Measurements from ENCODE around the gene SFSWAP. TPM values are rescaled to one million over a fixed set of nuclear protein-coding genes. Genes with fewer than 3 reads are reported as not detected.
"Not testable (repeated sequence)": the region's sequence is repeated elsewhere in the genome, so short reads cannot be mapped to it uniquely, and the experiment has no call there.

SFSWAP gene
- total and polyA plus RNA-seq, 2 of the 8 experiments (the other 6 are each of a cell fraction or from before 2014, with no cell fraction given) = 36.5 to 49.5 TPM

DNA sequence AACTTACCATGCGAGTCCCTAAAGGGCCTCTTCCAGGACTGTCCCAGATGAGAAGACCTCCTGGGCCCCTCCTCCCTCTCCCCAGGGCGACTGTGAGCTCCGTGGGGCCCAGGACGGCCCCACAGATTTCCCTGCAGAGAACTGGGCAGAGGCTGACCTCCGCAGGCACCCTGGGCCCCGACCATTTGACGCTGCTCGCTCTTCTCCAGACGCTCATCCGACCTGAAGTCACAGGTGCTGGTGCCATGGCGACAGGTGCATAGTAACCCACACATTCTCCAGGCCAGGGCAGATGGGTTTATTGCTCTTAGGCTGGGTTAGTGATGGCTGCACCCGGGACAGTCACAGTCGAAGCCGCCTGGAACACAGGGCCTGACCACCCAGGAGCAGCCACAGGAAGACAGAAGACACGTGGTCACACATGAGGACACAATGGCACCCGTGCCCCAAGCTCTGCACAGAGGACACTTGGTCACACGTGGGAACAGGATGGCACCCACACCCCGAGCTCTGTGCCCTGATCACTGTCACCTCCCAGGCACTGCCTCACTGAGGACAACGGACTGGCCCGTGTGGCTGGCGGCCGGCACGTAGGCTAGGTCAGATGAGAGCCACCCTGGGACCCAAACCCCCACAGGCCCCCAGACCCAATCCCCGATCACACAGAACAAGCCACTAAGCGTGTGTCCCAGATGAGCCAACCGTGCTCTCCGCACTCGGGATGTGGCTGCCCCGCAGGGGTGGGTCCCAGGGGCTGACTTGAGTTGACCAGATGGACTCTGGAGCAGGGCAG lies 32.3 kb upstream of the SFSWAP start:
- H4K5ac ChIP-seq (ENCODE audit: insufficient read length, low read depth, low read length); H3K18ac ChIP-seq (ENCODE audit: extremely low read depth, low read length); H3K9ac ChIP-seq (replicated peaks in 1 of 4; ENCODE audit: extremely low read depth in 1 of 4, low read depth in 3 of 4, low read length in 3 of 4); H3K4ac ChIP-seq (replicated peaks; ENCODE audit: insufficient read length, low read depth, low read length); H2BK120ac ChIP-seq (replicated peaks; ENCODE audit: low read depth, low read length); H3K79me2 ChIP-seq (ENCODE audit: control insufficient read depth in 1 of 2, insufficient read depth in 2 of 2, low read length in 2 of 2); H4K8ac ChIP-seq (ENCODE audit: extremely low read depth, insufficient read depth, low read length); FAIRE-seq; H2BK5ac ChIP-seq (ENCODE audit: low read depth, low read length); H3K4me2 ChIP-seq (ENCODE audit: insufficient read depth in 1 of 2, low read depth in 2 of 2, low read length in 2 of 2); CTCF ChIA-PET (ENCODE audit: partially characterized antibody); H3K79me1 ChIP-seq (ENCODE audit: low read depth, low read length); H3K23ac ChIP-seq (ENCODE audit: insufficient read length); H3K27ac ChIP-seq (ENCODE audit: low read depth, low read length); H2BK20ac ChIP-seq (ENCODE audit: low read length); H4K91ac ChIP-seq (replicated peaks; ENCODE audit: insufficient read length, low read length); H2AFZ ChIP-seq (ENCODE audit: low read length); H3K23me2 ChIP-seq (ENCODE audit: low read depth, low read length); H3K14ac ChIP-seq (ENCODE audit: insufficient read length); H3K27me3 ChIP-seq (replicated peaks in 1 of 4; ENCODE audit: control insufficient read depth in 3 of 4, extremely low read depth in 1 of 4, insufficient read depth in 3 of 4, low read length in 3 of 4); H3K9me3 ChIP-seq (ENCODE audit: insufficient read depth in 2 of 2, low read depth in 1 of 2, low read length in 1 of 2); DNase-seq (ENCODE audit: low read depth in 1 of 2, low spot score in 2 of 2); H4K20me1 ChIP-seq (replicated peaks in 1 of 2; ENCODE audit: control insufficient read depth in 1 of 2, insufficient read depth in 2 of 2, low read length in 2 of 2); H3K56ac ChIP-seq (replicated peaks; ENCODE audit: insufficient read length, low read depth, low read length); H3K4me3 ChIP-seq (ENCODE audit: extremely low read depth in 1 of 4, insufficient read depth in 2 of 4, low read depth in 3 of 4, low read length in 4 of 4); H2AK5ac ChIP-seq (ENCODE audit: low read depth, low read length); H3K36me3 ChIP-seq (ENCODE audit: control insufficient read depth in 2 of 4, insufficient read depth in 4 of 4, low read length in 3 of 4); POLR2A ChIA-PET (ENCODE audit: partially characterized antibody): not testable (repeated sequence)
- Histone ChIP-seq H2BK15ac (ENCODE audit: low read length) (0 out of 2 replicates have a peak overlapping the region, but pooled peaks have one; percentile 92), H2BK12ac (ENCODE audit: low read depth, low read length) (peak overlapping the region; percentile 98; the same call in 1 of the 2 replicates), H3K4me1 (replicated peaks in 1 of 4; ENCODE audit: control insufficient read depth in 3 of 4, insufficient read depth in 4 of 4, low read length in 3 of 4) (peaks cover 0 to 12% (median 7%) of the 10 kb centered on the region in 4 experiments; a peak in 5 of 7 replicates)
- 97% methylated on average over 24 of the region's 29 CpGs; no CpG with 5 or more reads in 1 of the 2 experiments for WGBS, 2 experiments (ENCODE audit: extremely low coverage in 1 of 2, insufficient coverage in 1 of 2, insufficient read length in 1 of 2, insufficient replicate concordance in 2 of 2, low coverage in 1 of 2, low lambda C conversion rate in 2 of 2, missing lambda C conversion rate in 1 of 2)

DNA sequence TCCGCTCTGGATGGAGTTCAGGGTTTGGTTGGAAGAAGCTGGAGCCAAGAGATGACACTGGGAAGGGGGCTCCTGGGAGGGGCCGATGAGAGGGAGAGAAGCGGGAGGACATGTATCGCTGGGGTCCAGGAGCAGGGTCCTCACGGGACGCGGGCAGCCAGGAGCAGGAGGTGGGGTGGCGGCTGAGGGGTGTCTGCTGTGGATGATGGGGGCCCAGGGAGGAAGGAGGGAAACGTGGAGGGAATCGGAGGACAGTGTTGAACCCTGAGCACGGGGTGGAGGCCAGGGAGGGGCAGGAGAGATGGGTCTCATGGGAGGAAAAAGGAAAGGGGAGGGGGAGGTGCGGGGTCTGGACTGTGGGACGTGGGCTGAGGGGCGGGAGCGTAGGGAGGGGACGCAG lies 31.7 kb upstream of the SFSWAP start:
- H3K27ac ChIP-seq (ENCODE audit: low read depth, low read length); H2AK5ac ChIP-seq (ENCODE audit: low read depth, low read length); H3K4me2 ChIP-seq (ENCODE audit: insufficient read depth in 1 of 2, low read depth in 2 of 2, low read length in 2 of 2); H4K91ac ChIP-seq (replicated peaks; ENCODE audit: insufficient read length, low read length); H3K9me3 ChIP-seq (ENCODE audit: insufficient read depth in 2 of 2, low read depth in 1 of 2, low read length in 1 of 2); H3K18ac ChIP-seq (ENCODE audit: extremely low read depth, low read length); H3K27me3 ChIP-seq (replicated peaks in 1 of 4; ENCODE audit: control insufficient read depth in 3 of 4, extremely low read depth in 1 of 4, insufficient read depth in 3 of 4, low read length in 3 of 4); H3K9ac ChIP-seq (replicated peaks in 1 of 4; ENCODE audit: extremely low read depth in 1 of 4, low read depth in 3 of 4, low read length in 3 of 4); H2BK5ac ChIP-seq (ENCODE audit: low read depth, low read length); H4K20me1 ChIP-seq (replicated peaks in 1 of 2; ENCODE audit: control insufficient read depth in 1 of 2, insufficient read depth in 2 of 2, low read length in 2 of 2); POLR2A ChIA-PET (ENCODE audit: partially characterized antibody); H2BK15ac ChIP-seq (ENCODE audit: low read length); H4K8ac ChIP-seq (ENCODE audit: extremely low read depth, insufficient read depth, low read length); H3K79me2 ChIP-seq (ENCODE audit: control insufficient read depth in 1 of 2, insufficient read depth in 2 of 2, low read length in 2 of 2); H3K4ac ChIP-seq (replicated peaks; ENCODE audit: insufficient read length, low read depth, low read length); H3K23me2 ChIP-seq (ENCODE audit: low read depth, low read length); CTCF ChIA-PET (ENCODE audit: partially characterized antibody); FAIRE-seq; H4K5ac ChIP-seq (ENCODE audit: insufficient read length, low read depth, low read length); H3K36me3 ChIP-seq (ENCODE audit: control insufficient read depth in 2 of 4, insufficient read depth in 4 of 4, low read length in 3 of 4); H3K79me1 ChIP-seq (ENCODE audit: low read depth, low read length); H2BK120ac ChIP-seq (replicated peaks; ENCODE audit: low read depth, low read length); H2BK20ac ChIP-seq (ENCODE audit: low read length); H3K23ac ChIP-seq (ENCODE audit: insufficient read length); DNase-seq (ENCODE audit: low read depth in 1 of 2, low spot score in 2 of 2); H2BK12ac ChIP-seq (ENCODE audit: low read depth, low read length); H3K56ac ChIP-seq (replicated peaks; ENCODE audit: insufficient read length, low read depth, low read length); H3K14ac ChIP-seq (ENCODE audit: insufficient read length); H2AFZ ChIP-seq (ENCODE audit: low read length); H3K4me3 ChIP-seq (ENCODE audit: extremely low read depth in 1 of 4, insufficient read depth in 2 of 4, low read depth in 3 of 4, low read length in 4 of 4): not testable (repeated sequence)
- H3K4me1 ChIP-seq (replicated peaks in 1 of 4; ENCODE audit: control insufficient read depth in 3 of 4, insufficient read depth in 4 of 4, low read length in 3 of 4) = peaks cover 0 to 12% (median 7%) of the 10 kb centered on the region in 4 experiments; a peak in 5 of 7 replicates
- WGBS, 2 experiments (ENCODE audit: extremely low coverage in 1 of 2, insufficient coverage in 1 of 2, insufficient read length in 1 of 2, insufficient replicate concordance in 2 of 2, low coverage in 1 of 2, low lambda C conversion rate in 2 of 2, missing lambda C conversion rate in 1 of 2) = 86% methylated on average over 3 of the region's 16 CpGs; no CpG with 5 or more reads in 1 of the 2 experiments
